NB4 (cell line): ENCODE measurements around the gene JHY.
A peak's percentile ranks its signal among the peaks of the same experiment; 100 is the strongest.

Source experiments
- DNase-seq: peaks from one replicate; pipeline ENCODE4 v3.0.0; 2010; ENCODE audit warnings: low read depth
- H3K4me3 ChIP-seq: one replicate; pipeline ENCODE4 v1.5.1; 2011; ENCODE audit warnings: mild to moderate bottlenecking, low read depth, low read length, moderate library complexity
- CTCF ChIP-seq: IDR thresholded peaks from one replicate; pipeline ENCODE4 v1.5.1; 2012; ENCODE audit warnings: low read depth, low read length
- MAX ChIP-seq: IDR thresholded peaks from 2 replicates; pipeline ENCODE4 v1.6.1; 2011; ENCODE audit warnings: low read depth, low read length
- MYC ChIP-seq: IDR thresholded peaks from 2 replicates; pipeline ENCODE4 v1.6.1; 2011; ENCODE audit warnings: low read depth, low read length
- POLR2A ChIP-seq: IDR thresholded peaks from 2 replicates; pipeline ENCODE4 v1.6.1; 2011; ENCODE audit warnings: mild to moderate bottlenecking; ENCODE audit not compliant: insufficient read length; ENCODE audit errors: extremely low read depth

Gene JHY

GRCh38 chr11:122847466-122847865 is 35.1 kb upstream of the JHY start:
- DNase-seq = peak; percentile 29

GRCh38 chr11:122848186-122848585 is 34.4 kb upstream of the JHY start:
- H3K4me3 ChIP-seq = no peak overlapping the region
- no peak for DNase-seq
- TF ChIP-seq MYC (no peak), POLR2A (no peak), MAX (no peak), CTCF (no peak)

More at GRCh38 chr11:122847466-122847865, 35.1 kb upstream of the JHY start:
- no peak overlapping the region for H3K4me3 ChIP-seq
- TF ChIP-seq CTCF (no peak), MYC (no peak), POLR2A (no peak), MAX (no peak)

- no peak overlapping the region for H3K4me3 ChIP-seq
- TF ChIP-seq CTCF (no peak), MYC (no peak), MAX (no peak)
- peak; percentile 43 for DNase-seq
Measured at GRCh38 chr11:122850076-122850631, 32.4 kb upstream of the JHY start.

GRCh38 chr11:122851366-122851966 is 31.1 kb upstream of the JHY start:
- no peak for DNase-seq
- no peak for TF ChIP-seq CTCF
- no peak overlapping the region for H3K4me3 ChIP-seq

- TF ChIP-seq MYC (no peak), CTCF (no peak), POLR2A (no peak), MAX (no peak)
- no peak overlapping the region for H3K4me3 ChIP-seq
- DNase-seq = peak; percentile 33
Measured at GRCh38 chr11:122852074-122852795, 30.3 kb upstream of the JHY start.
